CD8-positive, alpha-beta memory T cell (primary cell): ENCODE results near the gene PIP5KL1. TPM values are rescaled to one million over a fixed set of nuclear protein-coding genes. Genes with fewer than 3 reads are reported as not detected.
A peak's percentile ranks its signal among the peaks of the same experiment; 100 is the strongest.

Experiments used
- CTCF ChIA-PET: fragments of 350-600 bp; sonication (Branson Sonifier 250); formaldehyde crosslinking; loops from one replicate; lab custom pipeline; 2021; ENCODE audit warnings: antibody characterized with exemption; lab: Charles Lee
- POLR2A ChIA-PET: fragments of 350-600 bp; sonication (Branson Sonifier 250); formaldehyde crosslinking; loops from one replicate; lab custom pipeline; 2021; ENCODE audit warnings: antibody characterized with exemption; lab: Charles Lee
- DNase-seq, 5 donors: peaks; one replicate each; pipeline versions ENCODE4 v3.0.0 to v3.0.0-alpha.2; 2020 to 2022; ENCODE audit warnings: mixed read lengths in 1 of 5
- H3K27ac ChIP-seq: one replicate; pipeline ENCODE4 v1.7.0; 2013; ENCODE audit warnings: low read depth, mild to moderate bottlenecking, low read length, moderate library complexity
- H3K27me3 ChIP-seq: 2 replicates; pipeline ENCODE4 v1.7.0; 2013; ENCODE audit warnings: low read length, mild to moderate bottlenecking; ENCODE audit not compliant: insufficient read depth, poor library complexity, severe bottlenecking
- H3K36me3 ChIP-seq: 2 replicates; pipeline ENCODE4 v1.7.0; 2013; ENCODE audit warnings: mild to moderate bottlenecking, low read length, moderate library complexity; ENCODE audit not compliant: insufficient read depth
- H3K4me1 ChIP-seq: 2 replicates; pipeline ENCODE4 v1.7.0; 2013; ENCODE audit warnings: mild to moderate bottlenecking, low read length, moderate library complexity; ENCODE audit not compliant: insufficient read depth
- H3K4me3 ChIP-seq: 2 replicates; pipeline ENCODE4 v1.7.0; 2013; ENCODE audit warnings: mild to moderate bottlenecking, low read length
- H3K9me3 ChIP-seq: 2 replicates; pipeline ENCODE4 v1.7.0; 2013; ENCODE audit warnings: mild to moderate bottlenecking, low read length
- H3K27ac Mint-ChIP-seq, 8 donors: one replicate each; pipeline ENCODE4 v1.8.0; 2020 to 2021; ENCODE audit warnings: mixed read lengths in 8 of 8, mild to moderate bottlenecking in 6 of 8, inconsistent platforms in 3 of 8, moderate library complexity in 3 of 8
- H3K27me3 Mint-ChIP-seq, 2 donors: one replicate each; pipeline ENCODE4 v1.8.0; 2020 to 2021; ENCODE audit warnings: mixed read lengths in 2 of 2, mild to moderate bottlenecking in 1 of 2, moderate library complexity in 1 of 2
- H3K36me3 Mint-ChIP-seq, 3 donors: one replicate each; pipeline ENCODE4 v1.8.0; 2020 to 2021; ENCODE audit warnings: mixed read lengths in 3 of 3, inconsistent platforms in 1 of 3, mild to moderate bottlenecking in 1 of 3
- H3K4me1 Mint-ChIP-seq, 3 donors: one replicate each; pipeline ENCODE4 v1.8.0; 2020 to 2021; ENCODE audit warnings: mixed read lengths in 3 of 3, inconsistent platforms in 1 of 3, mild to moderate bottlenecking in 1 of 3
- H3K4me3 Mint-ChIP-seq, 7 donors: one replicate each; pipeline ENCODE4 v1.8.0; 2020 to 2021; ENCODE audit warnings: mixed read lengths in 7 of 7, mild to moderate bottlenecking in 6 of 7, moderate library complexity in 4 of 7, inconsistent platforms in 2 of 7
- H3K9me3 Mint-ChIP-seq, 5 donors: one replicate each; pipeline ENCODE4 v1.8.0; 2020 to 2022; ENCODE audit warnings: mixed read lengths in 5 of 5, mild to moderate bottlenecking in 3 of 5, moderate library complexity in 2 of 5, inconsistent platforms in 1 of 5
- polyA plus RNA-seq: library from polyadenylated mRNA; unstranded; fragments of 300-500 nt; fragmentation: Illumina TruSeq; gene quantifications from one replicate; pipeline ENCODE4 v1.2.3, GENCODE V29; 2021
- total RNA-seq, 2 experiments: library from RNA; stranded (reverse); gene quantifications; one replicate each; pipeline ENCODE4 v1.2.3, GENCODE V29; 2021

The PIP5KL1 gene, protein sequence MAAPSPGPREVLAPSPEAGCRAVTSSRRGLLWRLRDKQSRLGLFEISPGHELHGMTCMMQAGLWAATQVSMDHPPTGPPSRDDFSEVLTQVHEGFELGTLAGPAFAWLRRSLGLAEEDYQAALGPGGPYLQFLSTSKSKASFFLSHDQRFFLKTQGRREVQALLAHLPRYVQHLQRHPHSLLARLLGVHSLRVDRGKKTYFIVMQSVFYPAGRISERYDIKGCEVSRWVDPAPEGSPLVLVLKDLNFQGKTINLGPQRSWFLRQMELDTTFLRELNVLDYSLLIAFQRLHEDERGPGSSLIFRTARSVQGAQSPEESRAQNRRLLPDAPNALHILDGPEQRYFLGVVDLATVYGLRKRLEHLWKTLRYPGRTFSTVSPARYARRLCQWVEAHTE
- 1 to 10 TPM; 1.4 to 2.5 TPM for total RNA-seq
- 0.89 TPM for polyA plus RNA-seq

DNA sequence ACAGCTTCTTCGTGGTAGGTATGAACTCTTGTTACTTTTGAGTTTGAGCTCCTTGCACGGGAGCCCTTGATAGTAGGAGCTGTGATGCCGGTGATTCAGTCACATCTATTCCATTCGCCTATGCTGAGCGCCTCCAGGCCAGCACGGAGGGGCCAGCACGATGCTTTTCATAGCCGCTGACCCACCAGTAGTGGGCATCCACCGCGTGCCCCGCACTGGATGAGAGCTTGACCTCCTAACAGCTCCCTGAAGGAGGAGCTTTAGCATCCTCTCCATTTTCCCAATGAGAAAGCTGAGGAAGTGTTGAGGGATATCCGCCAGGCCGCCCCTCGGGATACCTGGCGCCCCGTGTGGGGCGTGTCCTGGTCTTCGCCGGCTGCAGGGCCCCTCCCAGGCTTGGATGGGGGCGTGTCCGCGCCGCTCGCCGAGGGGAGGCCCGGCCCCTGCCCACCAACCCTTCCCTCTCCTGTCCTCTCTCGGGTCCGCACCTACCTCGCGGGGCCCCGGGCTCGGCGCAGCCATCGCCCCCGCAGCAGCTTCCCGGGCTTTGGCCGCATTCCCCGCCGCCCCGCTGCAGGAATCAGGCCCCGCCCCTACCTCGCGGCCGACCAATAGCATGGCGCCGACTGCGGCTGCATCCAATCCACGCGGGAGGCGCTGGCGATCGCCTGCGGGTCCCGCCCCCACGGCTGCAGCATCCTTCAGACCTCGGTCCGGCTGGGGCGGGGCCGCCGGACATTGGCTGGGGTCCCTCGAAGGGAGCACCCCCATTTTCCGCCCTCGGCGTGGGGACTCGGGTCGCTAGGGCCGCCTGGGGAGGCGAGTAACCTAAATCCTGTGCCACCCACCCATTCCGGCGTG is at the start of gene PIP5KL1:
Gene PIP5KL1 (minus strand): TSS at position 547 of the 861 bp plus-strand sequence. CDS start 25 bp downstream, at position 522.
- peaks cover 43% of the 10 kb centered on the region for H3K4me1 ChIP-seq
- no peaks in the 10 kb centered on the region for H3K36me3 ChIP-seq
- H3K9me3 ChIP-seq, result no peaks in the 10 kb centered on the region
- DNase-seq, result peak; percentile 65 to 80 (median 71)
- ChIA-PET POLR2A (interaction anchor here (0.6 to 1.5 kb wide), 4 partner anchors 11 to 322 kb away, joined by 3 read pairs; no protein-coding TSS in a partner anchor), CTCF (interaction anchor here (1.5 to 2.7 kb wide), 5 partner anchors 10 to 104 kb away, joined by 5 to 18 read pairs (median 6); no protein-coding TSS in a partner anchor)
- peak within 1 kb of the TSS; percentile 29 to 80 (median 60) for H3K27ac Mint-ChIP-seq
- H3K4me3 ChIP-seq, result peak within 1 kb of the TSS; percentile 69
- H3K4me1 Mint-ChIP-seq, result peaks cover 18 to 64% (median 28%) of the 10 kb centered on the region in 3 donors
- no peaks in the 10 kb centered on the region for H3K9me3 Mint-ChIP-seq
- peaks cover 0 to 4% of the 10 kb centered on the region in 2 donors for H3K27me3 Mint-ChIP-seq
- H3K27ac ChIP-seq, result peak within 1 kb of the TSS; percentile 41
- peak within 1 kb of the TSS; percentile 69 to 91 (median 77) for H3K4me3 Mint-ChIP-seq
- no peaks in the 10 kb centered on the region for H3K27me3 ChIP-seq
- H3K36me3 Mint-ChIP-seq, result peaks cover 0 to 10% (median 2%) of the 10 kb centered on the region in 3 donors

DNA sequence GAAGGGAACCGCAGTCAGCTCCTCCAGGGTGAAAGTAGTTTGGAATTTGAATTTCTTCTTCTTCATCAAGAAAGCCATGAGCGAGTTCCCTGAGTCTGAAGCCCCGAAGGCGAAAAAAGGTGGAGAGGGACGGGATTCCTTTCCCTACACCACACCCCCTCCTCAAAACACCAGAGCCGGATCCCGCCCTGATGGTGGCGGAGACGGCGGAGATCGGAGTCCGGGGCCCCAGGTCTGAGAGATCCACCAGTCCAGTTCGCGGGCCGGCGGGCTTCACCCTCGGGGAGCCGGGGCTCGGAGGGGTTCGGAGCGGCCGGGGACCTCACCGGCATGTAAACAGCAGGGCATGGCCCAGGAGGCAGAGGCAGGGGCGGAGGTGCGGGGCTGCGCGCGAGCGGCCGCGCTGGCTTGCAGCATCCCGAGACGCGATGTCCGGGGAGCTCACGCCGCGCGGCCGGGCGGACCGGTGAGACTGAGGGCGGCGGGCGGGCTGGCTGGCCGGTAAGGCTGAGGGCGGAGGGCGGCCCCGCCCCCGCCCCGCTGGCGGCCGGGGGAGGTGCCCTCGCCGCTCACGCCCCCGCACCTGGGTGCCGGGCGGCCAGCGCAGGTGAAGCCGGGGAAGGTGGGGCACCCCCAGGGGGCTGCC is 49.6 kb upstream of the PIP5KL1 start:
- Mint-ChIP-seq H3K27ac (peak overlapping the region; percentile 69 to 99 (median 92)), H3K9me3 (no peaks in the 10 kb centered on the region), H3K27me3 (no peaks in the 10 kb centered on the region), H3K4me3 (peak overlapping the region; percentile 95 to 99 (median 97)), H3K4me1 (peaks cover 45 to 61% (median 49%) of the 10 kb centered on the region in 3 donors), H3K36me3 (peaks cover 0 to 48% (median 3%) of the 10 kb centered on the region in 3 donors)
- DNase-seq, result peak; percentile 46 to 73 (median 54)
- H3K4me3 ChIP-seq, result peak overlapping the region; percentile 98
- peaks cover 55% of the 10 kb centered on the region for H3K4me1 ChIP-seq
- peaks cover 12% of the 10 kb centered on the region for H3K36me3 ChIP-seq
- no peaks in the 10 kb centered on the region for H3K27me3 ChIP-seq
- H3K27ac ChIP-seq, result peak overlapping the region; percentile 68
- H3K9me3 ChIP-seq, result no peaks in the 10 kb centered on the region
- ChIA-PET POLR2A (interaction anchor here (0.6 to 3.6 kb wide), 11 partner anchors 8 to 88 kb away, joined by 3 to 29 read pairs (median 5); partner anchors contain the start of genes NAIF1 and SLC25A25), CTCF (interaction anchor here (0.7 to 13.0 kb wide), 10 partner anchors 7 to 98 kb away, joined by 3 to 186 read pairs (median 5); partner anchors contain the start of genes NAIF1 and SLC25A25)

DNA sequence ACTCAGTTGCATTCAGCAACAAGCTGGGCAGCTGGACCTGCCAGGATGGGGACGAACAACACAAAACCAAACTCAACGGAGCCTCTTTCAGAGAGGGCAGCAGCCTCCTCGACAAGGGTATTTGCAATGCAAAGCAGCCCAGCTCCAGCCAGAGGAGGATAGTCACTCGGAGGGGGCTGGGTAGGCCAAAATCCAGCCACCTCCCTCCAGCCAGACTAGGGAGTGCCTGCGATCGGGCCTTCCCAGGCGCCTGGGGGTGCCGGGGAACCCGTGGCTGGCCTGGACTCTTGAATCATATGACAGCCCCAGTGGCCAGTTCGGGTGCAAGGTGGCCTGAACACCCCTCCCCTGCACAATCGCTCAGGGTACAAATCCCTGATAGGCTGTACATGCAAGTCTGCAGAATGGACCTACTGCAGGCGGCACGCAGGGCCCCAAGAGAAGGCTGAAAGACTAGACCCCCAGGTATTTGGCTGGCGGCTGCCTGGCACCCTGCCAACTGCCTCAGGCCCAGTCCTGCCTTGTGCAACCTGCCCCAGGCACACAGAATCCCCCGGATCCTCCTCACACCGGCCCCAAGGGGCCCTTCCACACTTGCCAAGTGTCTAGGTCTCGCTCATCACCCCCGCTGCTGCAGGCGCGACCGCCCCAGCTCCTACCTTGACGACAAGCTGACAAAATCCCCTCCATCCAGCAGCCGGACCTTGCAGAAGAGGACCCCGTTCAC is 48.9 kb upstream of the PIP5KL1 start:
- Histone ChIP-seq H3K9me3 (no peaks in the 10 kb centered on the region), H3K4me3 (peak overlapping the region; percentile 98), H3K4me1 (peaks cover 57% of the 10 kb centered on the region), H3K27ac (peak overlapping the region; percentile 68), H3K27me3 (no peaks in the 10 kb centered on the region), H3K36me3 (peaks cover 12% of the 10 kb centered on the region)
- Mint-ChIP-seq H3K27me3 (no peaks in the 10 kb centered on the region), H3K4me1 (peaks cover 48 to 62% (median 56%) of the 10 kb centered on the region in 3 donors), H3K4me3 (peak overlapping the region; percentile 95 to 99 (median 97)), H3K36me3 (peaks cover 0 to 53% (median 3%) of the 10 kb centered on the region in 3 donors), H3K27ac (peak overlapping the region; percentile 69 to 99 (median 92)), H3K9me3 (no peaks in the 10 kb centered on the region)
- CTCF ChIA-PET, result interaction anchor here (1.0 to 13.0 kb wide), 8 partner anchors 9 to 138 kb away, joined by 3 to 186 read pairs (median 8); no protein-coding TSS in a partner anchor
- peak in 4 of 5 donors; percentile 29 to 60 (median 34) for DNase-seq
- POLR2A ChIA-PET, result interaction anchor here (1.0 to 3.6 kb wide), 7 partner anchors 8 to 88 kb away, joined by 3 to 29 read pairs (median 4); partner anchors contain the start of genes NAIF1 and SLC25A25

- no peaks in the 10 kb centered on the region for H3K27me3 ChIP-seq
- Mint-ChIP-seq H3K9me3 (no peaks in the 10 kb centered on the region), H3K4me1 (peaks cover 53 to 66% (median 60%) of the 10 kb centered on the region in 3 donors), H3K36me3 (peaks cover 0 to 58% (median 3%) of the 10 kb centered on the region in 3 donors), H3K27me3 (no peaks in the 10 kb centered on the region), H3K27ac (peak overlapping the region; percentile 69 to 99 (median 92)), H3K4me3 (peak overlapping the region; percentile 95 to 99 (median 97))
- ChIA-PET CTCF (interaction anchor here (1.7 to 13.0 kb wide), 6 partner anchors 9 to 139 kb away, joined by 3 to 186 read pairs (median 10); no protein-coding TSS in a partner anchor), POLR2A (interaction anchor here (0.5 to 3.6 kb wide), 4 partner anchors 8 to 52 kb away, joined by 3 to 29 read pairs (median 6); no protein-coding TSS in a partner anchor)
- H3K4me3 ChIP-seq, result peak overlapping the region; percentile 98
- no peak for DNase-seq
- no peaks in the 10 kb centered on the region for H3K9me3 ChIP-seq
- H3K27ac ChIP-seq, result peak overlapping the region; percentile 68
- peaks cover 60% of the 10 kb centered on the region for H3K4me1 ChIP-seq
- peaks cover 12% of the 10 kb centered on the region for H3K36me3 ChIP-seq
Measured at GRCh38 chr9:127979015-127979332, 48.4 kb upstream of the PIP5KL1 start.

GRCh38 chr9:127977884-127978647 is 47.5 kb upstream of the PIP5KL1 start:
- no peak for DNase-seq
- CTCF ChIA-PET, result interaction anchor here (1.7 to 13.0 kb wide), 6 partner anchors 10 to 140 kb away, joined by 3 to 186 read pairs (median 10); no protein-coding TSS in a partner anchor
- Histone ChIP-seq H3K36me3 (peaks cover 12% of the 10 kb centered on the region), H3K9me3 (no peaks in the 10 kb centered on the region), H3K27ac (peak overlapping the region; percentile 64), H3K4me3 (peak overlapping the region; percentile 98), H3K27me3 (no peaks in the 10 kb centered on the region), H3K4me1 (peaks cover 60% of the 10 kb centered on the region)
- POLR2A ChIA-PET, result interaction anchor here (0.6 to 1.9 kb wide), 7 partner anchors 11 to 53 kb away, joined by 4 to 10 read pairs (median 4); no protein-coding TSS in a partner anchor
- Mint-ChIP-seq H3K9me3 (no peaks in the 10 kb centered on the region), H3K27ac (peak overlapping the region; percentile 87 to 98 (median 96)), H3K4me1 (peaks cover 55 to 66% (median 60%) of the 10 kb centered on the region in 3 donors), H3K4me3 (peak overlapping the region; percentile 95 to 99 (median 97)), H3K36me3 (peaks cover 0 to 59% (median 3%) of the 10 kb centered on the region in 3 donors), H3K27me3 (no peaks in the 10 kb centered on the region)
